ENCODE results near the gene ABCC1.

ABCC1 gene

GRCh38 chr16:16030449-16030848 is 81.0 kb downstream of the ABCC1 start:
- H3K4me3 ChIP-seq (ENCODE audit: insufficient read length, low read depth) = no peak overlapping the region
- H3K9ac ChIP-seq (ENCODE audit: insufficient read length, low read depth) = no peak overlapping the region
- no peaks in the 10 kb centered on the region for H3K27me3 ChIP-seq (ENCODE audit: insufficient read depth, insufficient read length)
- DNase-seq (ENCODE audit: low read depth, low spot score) = no peak
- TF ChIP-seq YY1 (IDR thresholded peaks at IDR 0.05; ENCODE audit: insufficient read depth, insufficient read length) (no peak), SUZ12 (IDR thresholded peaks at IDR 0.05; ENCODE audit: extremely low read depth, insufficient read depth, insufficient read length) (no peak), ZNF274 (IDR thresholded peaks at IDR 0.05; ENCODE audit: low read depth, low read length) (no peak)
- no peaks in the 10 kb centered on the region for H3K9me3 ChIP-seq (ENCODE audit: insufficient read depth, low read length)
- peaks cover under 1% of the 10 kb centered on the region for H3K4me1 ChIP-seq (ENCODE audit: insufficient read depth, insufficient read length)
- peaks cover 48% of the 10 kb centered on the region for H3K36me3 ChIP-seq (ENCODE audit: insufficient read depth, insufficient read length, low read length)

DNA sequence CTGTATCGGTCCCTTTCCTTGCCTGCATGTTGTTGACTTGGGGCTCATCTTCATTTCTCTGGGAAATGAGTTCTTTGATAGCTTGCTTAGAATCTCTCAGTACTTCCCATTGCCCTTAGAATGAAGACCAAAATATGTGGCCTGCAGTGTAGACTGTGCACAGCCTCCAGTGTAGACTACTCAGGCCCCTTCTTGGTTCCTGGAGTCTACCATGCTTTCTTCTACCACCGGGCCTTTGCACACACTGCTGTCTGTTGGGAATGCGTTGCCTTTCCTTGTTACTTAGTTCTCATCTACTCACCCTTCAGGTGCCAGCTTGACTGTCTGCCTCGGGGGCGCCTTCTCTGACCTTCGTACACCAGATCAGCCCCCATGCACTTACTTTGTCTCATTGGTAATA is 82.0 kb downstream of the ABCC1 start:
- no peaks in the 10 kb centered on the region for H3K27me3 ChIP-seq (ENCODE audit: insufficient read depth, insufficient read length)
- H3K36me3 ChIP-seq (ENCODE audit: insufficient read depth, insufficient read length, low read length) = peaks cover 57% of the 10 kb centered on the region
- no peak overlapping the region for H3K4me3 ChIP-seq (ENCODE audit: insufficient read length, low read depth)
- H3K4me1 ChIP-seq (ENCODE audit: insufficient read depth, insufficient read length) = no peaks in the 10 kb centered on the region
- TF ChIP-seq YY1 (IDR thresholded peaks at IDR 0.05; ENCODE audit: insufficient read depth, insufficient read length) (no peak), ZNF274 (IDR thresholded peaks at IDR 0.05; ENCODE audit: low read depth, low read length) (no peak), SUZ12 (IDR thresholded peaks at IDR 0.05; ENCODE audit: extremely low read depth, insufficient read depth, insufficient read length) (no peak)
- H3K9ac ChIP-seq (ENCODE audit: insufficient read length, low read depth) = no peak overlapping the region
- H3K9me3 ChIP-seq (ENCODE audit: insufficient read depth, low read length) = no peaks in the 10 kb centered on the region
- no peak for DNase-seq (ENCODE audit: low read depth, low spot score)

DNA sequence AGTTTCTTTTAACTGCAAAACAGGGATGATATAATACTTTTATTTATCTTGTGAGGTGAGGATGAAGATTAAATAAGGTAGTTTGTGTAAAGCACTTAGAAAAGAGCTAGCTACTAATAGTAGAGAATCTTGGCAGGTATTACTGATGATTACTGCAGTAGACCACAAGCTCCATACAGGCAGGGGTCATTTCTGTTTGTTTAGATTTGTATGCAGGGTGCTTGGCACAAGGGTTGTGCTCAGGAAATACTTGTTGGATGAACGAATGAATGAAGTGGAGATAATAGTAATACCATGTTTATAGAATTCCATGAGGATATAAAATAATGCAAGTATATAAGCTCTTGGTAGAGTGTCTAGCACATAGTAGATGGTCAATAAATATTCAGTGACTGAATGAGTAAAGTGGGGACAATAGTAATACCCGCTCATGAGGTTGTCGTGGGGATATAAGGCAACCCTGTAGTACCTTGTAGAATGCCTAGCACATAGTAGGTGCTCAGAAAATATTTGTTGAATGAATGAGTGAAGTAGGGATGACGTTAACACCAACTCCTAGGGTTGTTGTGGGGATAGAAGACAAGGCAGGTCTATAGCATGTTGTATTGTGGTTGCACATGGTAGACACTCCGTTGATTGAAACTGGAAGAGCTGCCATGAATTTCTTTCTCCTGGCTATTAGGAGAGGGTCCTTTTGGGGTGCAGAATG is 83.0 kb downstream of the ABCC1 start:
- no peaks in the 10 kb centered on the region for H3K27me3 ChIP-seq (ENCODE audit: insufficient read depth, insufficient read length)
- no peak overlapping the region for H3K9ac ChIP-seq (ENCODE audit: insufficient read length, low read depth)
- peaks cover 66% of the 10 kb centered on the region for H3K36me3 ChIP-seq (ENCODE audit: insufficient read depth, insufficient read length, low read length)
- H3K9me3 ChIP-seq (ENCODE audit: insufficient read depth, low read length) = no peaks in the 10 kb centered on the region
- DNase-seq (ENCODE audit: low read depth, low spot score) = no peak
- H3K4me1 ChIP-seq (ENCODE audit: insufficient read depth, insufficient read length) = no peaks in the 10 kb centered on the region
- H3K4me3 ChIP-seq (ENCODE audit: insufficient read length, low read depth) = no peak overlapping the region
- no peak for TF ChIP-seq SUZ12 (IDR thresholded peaks at IDR 0.05; ENCODE audit: extremely low read depth, insufficient read depth, insufficient read length)
- no peak for TF ChIP-seq ZNF274 (IDR thresholded peaks at IDR 0.05; ENCODE audit: low read depth, low read length)

DNA sequence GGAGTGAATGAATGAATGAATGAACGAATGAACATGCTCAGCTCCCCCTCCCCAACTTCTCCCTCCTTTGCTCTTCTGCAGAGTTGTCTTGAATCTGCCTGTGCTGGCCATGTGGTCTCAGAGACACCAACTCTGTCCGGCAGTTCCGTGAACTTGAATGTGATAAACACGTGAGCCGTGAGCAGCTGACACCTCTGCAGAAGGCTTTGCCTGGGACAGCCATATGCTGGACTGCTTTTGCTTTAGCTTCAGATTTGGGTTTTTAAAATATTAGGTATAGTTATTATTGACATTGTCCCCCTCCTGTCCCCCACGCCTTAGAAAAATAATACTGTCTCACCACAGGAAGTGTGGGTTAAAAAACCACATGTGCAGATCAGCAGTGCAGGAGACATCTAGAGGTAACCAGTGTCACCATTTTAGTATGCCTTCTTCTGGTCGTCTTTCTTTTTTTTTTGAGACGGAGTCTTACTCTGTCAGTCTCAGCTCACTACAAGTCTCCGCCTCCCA is 83.8 kb downstream of the ABCC1 start:
- Histone ChIP-seq H3K36me3 (ENCODE audit: insufficient read depth, insufficient read length, low read length) (peaks cover 69% of the 10 kb centered on the region), H3K4me3 (ENCODE audit: insufficient read length, low read depth) (no peak overlapping the region), H3K9ac (ENCODE audit: insufficient read length, low read depth) (no peak overlapping the region), H3K4me1 (ENCODE audit: insufficient read depth, insufficient read length) (no peaks in the 10 kb centered on the region), H3K27me3 (ENCODE audit: insufficient read depth, insufficient read length) (no peaks in the 10 kb centered on the region), H3K9me3 (ENCODE audit: insufficient read depth, low read length) (no peaks in the 10 kb centered on the region)
- no peak for DNase-seq (ENCODE audit: low read depth, low spot score)
- no peak for TF ChIP-seq YY1 (IDR thresholded peaks at IDR 0.05; ENCODE audit: insufficient read depth, insufficient read length)
- no peak for TF ChIP-seq SUZ12 (IDR thresholded peaks at IDR 0.05; ENCODE audit: extremely low read depth, insufficient read depth, insufficient read length)
- TF ChIP-seq ZNF274 (IDR thresholded peaks at IDR 0.05; ENCODE audit: low read depth, low read length) = no peak

DNA sequence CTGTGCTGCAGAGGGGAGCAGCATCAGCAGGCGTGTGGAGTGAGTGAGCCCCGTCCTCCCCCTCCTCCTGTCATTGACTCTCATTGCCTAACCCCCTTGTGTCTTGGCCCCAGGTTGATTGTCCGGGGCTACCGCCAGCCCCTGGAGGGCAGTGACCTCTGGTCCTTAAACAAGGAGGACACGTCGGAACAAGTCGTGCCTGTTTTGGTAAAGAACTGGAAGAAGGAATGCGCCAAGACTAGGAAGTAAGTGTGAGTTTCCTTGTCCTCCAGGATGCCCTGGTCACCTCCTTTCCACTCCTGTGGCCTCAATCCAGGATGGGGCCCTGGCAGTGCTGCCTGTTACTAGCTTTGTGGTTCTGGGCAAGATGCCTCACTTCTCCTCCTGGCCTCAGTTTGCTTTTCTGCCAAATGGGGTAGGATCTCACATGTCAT is 87.0 kb downstream of the ABCC1 start:
- Histone ChIP-seq H3K36me3 (ENCODE audit: insufficient read depth, insufficient read length, low read length) (peaks cover 71% of the 10 kb centered on the region), H3K4me1 (ENCODE audit: insufficient read depth, insufficient read length) (peaks cover 3% of the 10 kb centered on the region), H3K9ac (ENCODE audit: insufficient read length, low read depth) (no peak overlapping the region), H3K27me3 (ENCODE audit: insufficient read depth, insufficient read length) (no peaks in the 10 kb centered on the region), H3K4me3 (ENCODE audit: insufficient read length, low read depth) (no peak overlapping the region), H3K9me3 (ENCODE audit: insufficient read depth, low read length) (no peaks in the 10 kb centered on the region)
- TF ChIP-seq YY1 (IDR thresholded peaks at IDR 0.05; ENCODE audit: insufficient read depth, insufficient read length) (no peak), SUZ12 (IDR thresholded peaks at IDR 0.05; ENCODE audit: extremely low read depth, insufficient read depth, insufficient read length) (no peak), ZNF274 (IDR thresholded peaks at IDR 0.05; ENCODE audit: low read depth, low read length) (no peak)
- no peak for DNase-seq (ENCODE audit: low read depth, low spot score)

GRCh38 chr16:16037521-16037920 is 88.1 kb downstream of the ABCC1 start:
- TF ChIP-seq SUZ12 (IDR thresholded peaks at IDR 0.05; ENCODE audit: extremely low read depth, insufficient read depth, insufficient read length) = no peak
- no peak for TF ChIP-seq YY1 (IDR thresholded peaks at IDR 0.05; ENCODE audit: insufficient read depth, insufficient read length)
- TF ChIP-seq ZNF274 (IDR thresholded peaks at IDR 0.05; ENCODE audit: low read depth, low read length) = no peak
- no peak for DNase-seq (ENCODE audit: low read depth, low spot score)
- H3K4me1 ChIP-seq (ENCODE audit: insufficient read depth, insufficient read length) = peaks cover 3% of the 10 kb centered on the region
- H3K9ac ChIP-seq (ENCODE audit: insufficient read length, low read depth) = no peak overlapping the region
- peaks cover 75% of the 10 kb centered on the region for H3K36me3 ChIP-seq (ENCODE audit: insufficient read depth, insufficient read length, low read length)
- H3K4me3 ChIP-seq (ENCODE audit: insufficient read length, low read depth) = no peak overlapping the region
- H3K9me3 ChIP-seq (ENCODE audit: insufficient read depth, low read length) = no peaks in the 10 kb centered on the region
- no peaks in the 10 kb centered on the region for H3K27me3 ChIP-seq (ENCODE audit: insufficient read depth, insufficient read length)

DNA sequence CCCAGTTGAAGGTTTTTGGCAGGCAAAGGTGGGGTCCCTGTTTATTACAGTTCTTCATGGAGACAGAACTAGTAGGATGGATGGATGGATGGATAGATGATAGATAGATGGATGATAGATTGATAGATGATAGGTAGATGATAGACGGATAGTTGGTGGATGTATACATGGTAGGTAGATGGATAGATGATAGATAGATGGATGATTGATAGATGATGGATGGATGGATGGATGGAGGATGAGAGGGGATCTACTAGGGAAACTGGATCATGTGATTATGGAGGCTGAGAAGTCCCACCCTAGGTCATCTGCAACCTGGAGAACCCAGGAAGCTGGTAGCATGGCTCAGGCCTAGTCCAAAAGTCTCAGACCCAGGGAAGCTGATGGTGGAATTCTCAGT is 88.6 kb downstream of the ABCC1 start:
- TF ChIP-seq YY1 (IDR thresholded peaks at IDR 0.05; ENCODE audit: insufficient read depth, insufficient read length) = no peak
- no peak for TF ChIP-seq ZNF274 (IDR thresholded peaks at IDR 0.05; ENCODE audit: low read depth, low read length)
- TF ChIP-seq SUZ12 (IDR thresholded peaks at IDR 0.05; ENCODE audit: extremely low read depth, insufficient read depth, insufficient read length) = no peak
- H3K4me3 ChIP-seq (ENCODE audit: insufficient read length, low read depth) = no peak overlapping the region
- no peak overlapping the region for H3K9ac ChIP-seq (ENCODE audit: insufficient read length, low read depth)
- H3K9me3 ChIP-seq (ENCODE audit: insufficient read depth, low read length) = no peaks in the 10 kb centered on the region
- peaks cover 3% of the 10 kb centered on the region for H3K4me1 ChIP-seq (ENCODE audit: insufficient read depth, insufficient read length)
- DNase-seq (ENCODE audit: low read depth, low spot score) = no peak
- no peaks in the 10 kb centered on the region for H3K27me3 ChIP-seq (ENCODE audit: insufficient read depth, insufficient read length)
- H3K36me3 ChIP-seq (ENCODE audit: insufficient read depth, insufficient read length, low read length) = peaks cover 75% of the 10 kb centered on the region

Data from NT2/D1 (cell line).